GM19452 (cell line): ENCODE measurements around the gene GMEB2.

Source experiments
- ATAC-seq: cut with Tn5 transposase; IDR thresholded peaks from one replicate; pipeline ENCODE4 v1.9.1; 2021; ENCODE audit not compliant: unreplicated experiment

Gene GMEB2

GRCh38 chr20:63590218-63591146 is 36.4 kb downstream of the GMEB2 start:
- ATAC-seq = no peak

- no peak for ATAC-seq
Measured at GRCh38 chr20:63589261-63590217, 37.4 kb downstream of the GMEB2 start.

- ATAC-seq = no peak
Measured at GRCh38 chr20:63588641-63589041, 38.3 kb downstream of the GMEB2 start.

GRCh38 chr20:63587776-63588591 is 38.9 kb downstream of the GMEB2 start:
- no peak for ATAC-seq

GRCh38 chr20:63587256-63587655 is 39.6 kb downstream of the GMEB2 start:
- no peak for ATAC-seq

- ATAC-seq = no peak
Measured at GRCh38 chr20:63586797-63587196, 40.1 kb downstream of the GMEB2 start.

GRCh38 chr20:63585616-63586565 is 41.0 kb downstream of the GMEB2 start:
- ATAC-seq = no peak

- ATAC-seq = no peak
Measured at GRCh38 chr20:63582382-63583063, 44.4 kb downstream of the GMEB2 start.

- no peak for ATAC-seq
Measured at GRCh38 chr20:63580796-63581461, 46.0 kb downstream of the GMEB2 start.

GRCh38 chr20:63579017-63579694 is 47.7 kb downstream of the GMEB2 start:
- ATAC-seq = no peak

- no peak for ATAC-seq
Measured at GRCh38 chr20:63578224-63579016, 48.5 kb downstream of the GMEB2 start.

GRCh38 chr20:63577317-63577894 is 49.5 kb downstream of the GMEB2 start:
- no peak for ATAC-seq

- ATAC-seq = no peak
Measured at GRCh38 chr20:63576311-63576710, 50.6 kb downstream of the GMEB2 start.

GRCh38 chr20:63574829-63575743 is 51.8 kb downstream of the GMEB2 start:
- ATAC-seq = no peak

- peak; percentile 64 for ATAC-seq
Measured at GRCh38 chr20:63574156-63574828, 52.6 kb downstream of the GMEB2 start, which contains the start of gene HELZ2. TSS of gene HELZ2 (minus strand) at chr20:63574239. CDS start at chr20:63572385, 1,854 bp downstream.
